CD14-positive monocyte (primary cell): Measurements from ENCODE around the gene CCNB1. TPM values are rescaled to one million over a fixed set of nuclear protein-coding genes. Genes with fewer than 3 reads are reported as not detected.
"Not testable (repeated sequence)": the region's sequence is repeated elsewhere in the genome, so short reads cannot be mapped to it uniquely, and the experiment has no call there.

Source experiments
- DNase-seq, 3 donors: peaks; one replicate each; pipeline ENCODE4 v3.0.0-alpha.2; 2011 to 2022
- H2AFZ ChIP-seq: 2 replicates; pipeline ENCODE4 v1.6.0; 2012; ENCODE audit warnings: mild to moderate bottlenecking, low read depth, low read length, inconsistent platforms; ENCODE audit not compliant: insufficient read depth, poor library complexity, severe bottlenecking
- H3K27ac ChIP-seq, 2 donors: 1 replicate in 1 of 2; 2 replicates in 1 of 2; pipeline ENCODE4 v1.5.1; 2012 to 2013; ENCODE audit warnings: low read length in 2 of 2, control low read depth in 1 of 2, inconsistent platforms in 1 of 2, low read depth in 1 of 2, mild to moderate bottlenecking in 1 of 2
- H3K27me3 ChIP-seq, 2 donors: one replicate each; pipeline versions ENCODE4 v1.6.0 to v1.6.1; 2011 to 2013; ENCODE audit warnings: low read length in 2 of 2; ENCODE audit not compliant: control insufficient read depth in 2 of 2, insufficient read depth in 2 of 2
- H3K36me3 ChIP-seq, 2 donors: replicated peaks in 1 of 2; 1 replicate in 1 of 2; 2 replicates in 1 of 2; pipeline versions ENCODE4 v1.5.1 to v1.6.1; 2012 to 2013; ENCODE audit warnings: low read length in 2 of 2, control low read depth in 1 of 2, inconsistent platforms in 1 of 2, mild to moderate bottlenecking in 1 of 2; ENCODE audit not compliant: insufficient read depth in 2 of 2, control insufficient read depth in 1 of 2
- H3K4me1 ChIP-seq, 2 donors: 1 replicate in 1 of 2; 2 replicates in 1 of 2; pipeline versions ENCODE4 v1.5.1 to v1.6.1; 2012 to 2013; ENCODE audit warnings: low read length in 2 of 2, control low read depth in 1 of 2, inconsistent platforms in 1 of 2, mild to moderate bottlenecking in 1 of 2, moderate library complexity in 1 of 2; ENCODE audit not compliant: insufficient read depth in 2 of 2, control insufficient read depth in 1 of 2
- H3K4me2 ChIP-seq: replicated peaks from 2 replicates; pipeline ENCODE3; 2012; ENCODE audit warnings: low read length, moderate library complexity, mild to moderate bottlenecking; ENCODE audit not compliant: poor library complexity, severe bottlenecking; ENCODE audit errors: extremely low read depth
- H3K4me3 ChIP-seq, 3 experiments: fragments of 200-600 bp in 1 of 3; sonication (generic) in 1 of 3; replicated peaks in 1 of 3; 1 replicate in 2 of 3; 2 replicates in 1 of 3; pipeline ENCODE4 v1.5.1; 2011 to 2013; ENCODE audit warnings: low read length in 3 of 3, mild to moderate bottlenecking in 3 of 3, control low read depth in 2 of 3, low read depth in 2 of 3, inconsistent platforms in 1 of 3, moderate library complexity in 1 of 3
- H3K79me2 ChIP-seq: 2 replicates; pipeline ENCODE4 v1.6.0; 2012; ENCODE audit warnings: mild to moderate bottlenecking, control low read depth, inconsistent platforms, low read length, moderate library complexity; ENCODE audit not compliant: insufficient read depth
- H3K9ac ChIP-seq: 2 replicates; pipeline ENCODE4 v1.6.0; 2017; ENCODE audit warnings: low read length, mild to moderate bottlenecking; ENCODE audit not compliant: insufficient read depth, poor library complexity, severe bottlenecking
- H3K9me3 ChIP-seq, 2 donors: replicated peaks in 1 of 2; 1 replicate in 1 of 2; 2 replicates in 1 of 2; pipeline versions ENCODE4 v1.5.1 to v1.6.1; 2012 to 2013; ENCODE audit warnings: low read length in 2 of 2, control low read depth in 1 of 2; ENCODE audit not compliant: control insufficient read depth in 1 of 2, insufficient read depth in 1 of 2
- H4K20me1 ChIP-seq: 2 replicates; pipeline ENCODE4 v1.6.0; 2012; ENCODE audit warnings: mild to moderate bottlenecking, low read length, control low read depth, moderate library complexity; ENCODE audit not compliant: insufficient read depth
- H3K27ac Mint-ChIP-seq, 7 donors: one replicate each; pipeline ENCODE4 v1.8.0; 2020; ENCODE audit warnings: mild to moderate bottlenecking in 7 of 7, mixed read lengths in 7 of 7, moderate library complexity in 6 of 7, inconsistent platforms in 2 of 7
- H3K27me3 Mint-ChIP-seq, 3 donors: one replicate each; pipeline ENCODE4 v1.8.0; 2021 to 2022; ENCODE audit warnings: low read depth in 3 of 3, mild to moderate bottlenecking in 3 of 3, mixed read lengths in 3 of 3, moderate library complexity in 3 of 3, inconsistent platforms in 1 of 3
- H3K36me3 Mint-ChIP-seq, 2 donors: one replicate each; pipeline ENCODE4 v1.8.0; 2020; ENCODE audit warnings: mixed read lengths in 2 of 2, inconsistent platforms in 1 of 2, mild to moderate bottlenecking in 1 of 2
- H3K4me1 Mint-ChIP-seq: one replicate; pipeline ENCODE4 v1.8.0; 2020; ENCODE audit warnings: mild to moderate bottlenecking, mixed read lengths
- H3K4me3 Mint-ChIP-seq, 2 donors: one replicate each; pipeline ENCODE4 v1.8.0; 2020; ENCODE audit warnings: mild to moderate bottlenecking in 2 of 2, mixed read lengths in 2 of 2, moderate library complexity in 1 of 2
- H3K9me3 Mint-ChIP-seq, 7 donors: one replicate each; pipeline ENCODE4 v1.8.0; 2020 to 2022; ENCODE audit warnings: mixed read lengths in 7 of 7, mild to moderate bottlenecking in 6 of 7, moderate library complexity in 6 of 7, inconsistent platforms in 2 of 7
- WGBS: methylation state at CpG from one replicate; pipeline ENCODE4 v1.1.5; 2013; ENCODE audit warnings: missing lambda C conversion rate; ENCODE audit not compliant: insufficient coverage; 5-methylcytosine and 5-hydroxymethylcytosine counted together
- intact Hi-C, 2 donors: fragments of 100-400 bp; cut with micrococcal nuclease; formaldehyde crosslinking; loops; one replicate each; pipeline versions ENCODE4 v1.15.0 to v1.15.1; 2023
- polyA plus RNA-seq, 3 donors: library from polyadenylated mRNA; depleted of rRNA in 1 of 3; unstranded in 2 of 3; stranded (reverse) in 1 of 3; fragments of 300-500 nt in 2 of 3; fragments of >200 nt in 1 of 3; fragmentation: Illumina TruSeq in 2 of 3; gene quantifications; 1 replicate in 2 of 3; 2 replicates in 1 of 3; pipeline ENCODE4 v1.2.3, GENCODE V29; 2012 to 2021
- TF ChIP-seq, protein P1 (sequence below): fragments of 200-600 bp; IDR thresholded peaks from one replicate; pipeline ENCODE4 v1.8.0; 2022; ENCODE audit warnings: antibody characterized with exemption, mild to moderate bottlenecking

The CCNB1 gene
- polyA plus RNA-seq, 3 donors = 0.64 to 2.6 (median 1.6) TPM

- Histone ChIP-seq H3K27ac (peak overlapping the region in 1 of 2 donors; percentile 20), H2AFZ (no peak overlapping the region), H3K4me1 (peaks cover 21 to 30% of the 10 kb centered on the region in 2 donors), H3K9ac (no peak overlapping the region), H3K79me2 (peaks cover 61% of the 10 kb centered on the region), H3K27me3 (no peaks in the 10 kb centered on the region), H3K4me3 (no peak overlapping the region), H3K4me2 (no peak overlapping the region), H3K36me3 (peaks cover 34 to 53% of the 10 kb centered on the region in 2 donors), H3K9me3 (no peaks in the 10 kb centered on the region), H4K20me1 (no peaks in the 10 kb centered on the region)
- WGBS = no CpG with 5 or more reads among the region's 1 CpG
- H3K4me1 Mint-ChIP-seq = peaks cover 30% of the 10 kb centered on the region
- intact Hi-C loops = no loop called here
- TF ChIP-seq, protein P1, sequence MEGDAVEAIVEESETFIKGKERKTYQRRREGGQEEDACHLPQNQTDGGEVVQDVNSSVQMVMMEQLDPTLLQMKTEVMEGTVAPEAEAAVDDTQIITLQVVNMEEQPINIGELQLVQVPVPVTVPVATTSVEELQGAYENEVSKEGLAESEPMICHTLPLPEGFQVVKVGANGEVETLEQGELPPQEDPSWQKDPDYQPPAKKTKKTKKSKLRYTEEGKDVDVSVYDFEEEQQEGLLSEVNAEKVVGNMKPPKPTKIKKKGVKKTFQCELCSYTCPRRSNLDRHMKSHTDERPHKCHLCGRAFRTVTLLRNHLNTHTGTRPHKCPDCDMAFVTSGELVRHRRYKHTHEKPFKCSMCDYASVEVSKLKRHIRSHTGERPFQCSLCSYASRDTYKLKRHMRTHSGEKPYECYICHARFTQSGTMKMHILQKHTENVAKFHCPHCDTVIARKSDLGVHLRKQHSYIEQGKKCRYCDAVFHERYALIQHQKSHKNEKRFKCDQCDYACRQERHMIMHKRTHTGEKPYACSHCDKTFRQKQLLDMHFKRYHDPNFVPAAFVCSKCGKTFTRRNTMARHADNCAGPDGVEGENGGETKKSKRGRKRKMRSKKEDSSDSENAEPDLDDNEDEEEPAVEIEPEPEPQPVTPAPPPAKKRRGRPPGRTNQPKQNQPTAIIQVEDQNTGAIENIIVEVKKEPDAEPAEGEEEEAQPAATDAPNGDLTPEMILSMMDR = no peak
- H3K9me3 Mint-ChIP-seq = peaks cover 0 to 2% (median 0%) of the 10 kb centered on the region in 7 donors
- H3K27ac Mint-ChIP-seq = peak overlapping the region in 1 of 7 donors; percentile 1
- peaks cover 35 to 57% of the 10 kb centered on the region in 2 donors for H3K36me3 Mint-ChIP-seq
- no peak for DNase-seq
- H3K4me3 Mint-ChIP-seq = no peak overlapping the region
- H3K27me3 Mint-ChIP-seq = peaks cover 0 to 2% (median 0%) of the 10 kb centered on the region in 3 donors
These were observed 3.5 kb downstream of the CCNB1 start for GRCh38 chr5:69170495-69170894.

DNA sequence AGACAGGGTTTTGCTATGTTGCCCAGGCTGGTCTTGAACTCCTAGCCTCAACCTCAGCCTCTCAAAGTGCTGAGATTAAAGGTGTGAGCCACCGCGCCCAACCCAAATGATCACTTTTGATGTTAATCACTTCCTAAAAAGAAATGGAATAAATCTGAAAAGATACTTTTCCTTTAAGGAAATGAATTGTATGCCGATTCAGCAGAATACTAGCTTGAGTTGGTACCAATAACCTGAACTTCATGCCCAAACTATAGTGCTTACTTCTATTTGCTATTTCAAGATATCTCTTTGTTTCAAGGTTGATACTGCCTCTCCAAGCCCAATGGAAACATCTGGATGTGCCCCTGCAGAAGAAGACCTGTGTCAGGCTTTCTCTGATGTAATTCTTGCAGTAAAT lies 4.0 kb downstream of the CCNB1 start:
- Histone ChIP-seq H3K4me2 (no peak overlapping the region), H3K4me3 (no peak overlapping the region), H3K9ac (no peak overlapping the region), H3K27me3 (no peaks in the 10 kb centered on the region), H3K9me3 (no peaks in the 10 kb centered on the region), H3K4me1 (peaks cover 21 to 30% of the 10 kb centered on the region in 2 donors), H3K27ac (peak overlapping the region in 1 of 2 donors; percentile 20), H4K20me1 (no peaks in the 10 kb centered on the region), H3K36me3 (peaks cover 37 to 55% of the 10 kb centered on the region in 2 donors), H2AFZ (no peak overlapping the region), H3K79me2 (peaks cover 61% of the 10 kb centered on the region)
- Mint-ChIP-seq H3K27me3 (peaks cover 0 to 2% (median 0%) of the 10 kb centered on the region in 3 donors), H3K4me1 (peaks cover 30% of the 10 kb centered on the region), H3K4me3 (no peak overlapping the region), H3K27ac (peak overlapping the region in 1 of 7 donors; percentile 70), H3K36me3 (peaks cover 38 to 61% of the 10 kb centered on the region in 2 donors), H3K9me3 (no peaks in the 10 kb centered on the region)
- intact Hi-C loops = no loop called here
- no peak for DNase-seq
- TF ChIP-seq, protein P1 = no peak
- WGBS = 100% methylated on average over 1 of the region's 3 CpGs

GRCh38 chr5:69181659-69182293 lies 14.8 kb downstream of the CCNB1 start:
- H3K9me3 ChIP-seq, H3K4me1 Mint-ChIP-seq, H3K4me2 ChIP-seq, H3K27me3 ChIP-seq, H2AFZ ChIP-seq, H3K27ac Mint-ChIP-seq, H3K27ac ChIP-seq, intact Hi-C loops, H3K4me1 ChIP-seq, H3K27me3 Mint-ChIP-seq, H3K79me2 ChIP-seq, DNase-seq, H3K4me3 Mint-ChIP-seq, H4K20me1 ChIP-seq, H3K4me3 ChIP-seq, H3K9ac ChIP-seq: not testable (repeated sequence)
- peaks cover 8 to 18% of the 10 kb centered on the region in 2 donors for H3K36me3 ChIP-seq
- peaks cover 4 to 13% (median 6%) of the 10 kb centered on the region in 7 donors for H3K9me3 Mint-ChIP-seq
- peaks cover 9 to 13% of the 10 kb centered on the region in 2 donors for H3K36me3 Mint-ChIP-seq
- 95% methylated on average over 15 of the region's 15 CpGs for WGBS
